ENCODE data around the gene FAM222A. TPM values are rescaled to one million over a fixed set of nuclear protein-coding genes. Genes with fewer than 3 reads are reported as not detected.

Gene FAM222A
- total RNA-seq, 1 experiment from 2014 or later: 2.8 TPM

- H3K9ac ChIP-seq (ENCODE audit: extremely low read depth, insufficient read length, low read length): no peak overlapping the region
- H4K8ac ChIP-seq (replicated peaks; ENCODE audit: insufficient read length, low read depth, low read length): no peak overlapping the region
- no CpG with 5 or more reads among the region's 8 CpGs for WGBS (ENCODE audit: extremely low coverage, insufficient read length, low lambda C conversion rate)
- H3K56ac ChIP-seq (ENCODE audit: insufficient read length, low read depth, low read length): no peak overlapping the region
- TF ChIP-seq, protein P1, sequence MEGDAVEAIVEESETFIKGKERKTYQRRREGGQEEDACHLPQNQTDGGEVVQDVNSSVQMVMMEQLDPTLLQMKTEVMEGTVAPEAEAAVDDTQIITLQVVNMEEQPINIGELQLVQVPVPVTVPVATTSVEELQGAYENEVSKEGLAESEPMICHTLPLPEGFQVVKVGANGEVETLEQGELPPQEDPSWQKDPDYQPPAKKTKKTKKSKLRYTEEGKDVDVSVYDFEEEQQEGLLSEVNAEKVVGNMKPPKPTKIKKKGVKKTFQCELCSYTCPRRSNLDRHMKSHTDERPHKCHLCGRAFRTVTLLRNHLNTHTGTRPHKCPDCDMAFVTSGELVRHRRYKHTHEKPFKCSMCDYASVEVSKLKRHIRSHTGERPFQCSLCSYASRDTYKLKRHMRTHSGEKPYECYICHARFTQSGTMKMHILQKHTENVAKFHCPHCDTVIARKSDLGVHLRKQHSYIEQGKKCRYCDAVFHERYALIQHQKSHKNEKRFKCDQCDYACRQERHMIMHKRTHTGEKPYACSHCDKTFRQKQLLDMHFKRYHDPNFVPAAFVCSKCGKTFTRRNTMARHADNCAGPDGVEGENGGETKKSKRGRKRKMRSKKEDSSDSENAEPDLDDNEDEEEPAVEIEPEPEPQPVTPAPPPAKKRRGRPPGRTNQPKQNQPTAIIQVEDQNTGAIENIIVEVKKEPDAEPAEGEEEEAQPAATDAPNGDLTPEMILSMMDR (conservative IDR thresholded peaks at IDR 0.05): no peak
- H3K4me2 ChIP-seq (ENCODE audit: insufficient read depth, insufficient read length, low read length): no peak overlapping the region
- no peaks in the 10 kb centered on the region; a peak in 3 of 5 replicates for H3K9me3 Mint-ChIP-seq
- no peaks in the 10 kb centered on the region for H3K36me3 Mint-ChIP-seq (ENCODE audit: insufficient read depth in 1 of 3, low read depth in 3 of 3)
- no peak overlapping the region for H2AFZ ChIP-seq (ENCODE audit: low read length)
- H3K27me3 ChIP-seq (ENCODE audit: insufficient read depth, low read length): no peaks in the 10 kb centered on the region
- H3K14ac ChIP-seq (ENCODE audit: insufficient read depth, low read length): no peak overlapping the region
- no peak overlapping the region for H3K18ac ChIP-seq (ENCODE audit: insufficient read length, low read depth, low read length)
- no peaks in the 10 kb centered on the region for H3K9me3 ChIP-seq (ENCODE audit: control insufficient read depth, low read depth, low read length)
- no peaks in the 10 kb centered on the region for H4K20me1 ChIP-seq (ENCODE audit: control insufficient read depth, insufficient read depth, insufficient read length)
- H2BK5ac ChIP-seq (ENCODE audit: insufficient read length, low read length): no peak overlapping the region
- no peak overlapping the region for H2BK15ac ChIP-seq (ENCODE audit: low read depth, low read length)
- no peak overlapping the region for H3K4me3 Mint-ChIP-seq
- no peak overlapping the region for H3K27ac Mint-ChIP-seq
- no peak overlapping the region for H3K27ac ChIP-seq (ENCODE audit: insufficient read length, low read depth, low read length)
- H3K4me1 Mint-ChIP-seq: no peaks in the 10 kb centered on the region
- H3K79me2 ChIP-seq (ENCODE audit: insufficient read depth, low read length): no peaks in the 10 kb centered on the region
- H3K27me3 Mint-ChIP-seq (ENCODE audit: low read depth): no peaks in the 10 kb centered on the region; the same call in 1 of the 2 replicates
- H4K91ac ChIP-seq (ENCODE audit: insufficient read length, low read depth, low read length): no peak overlapping the region
- no peak overlapping the region for H3K23ac ChIP-seq (ENCODE audit: insufficient read length, low read depth, low read length)
- H3K4ac ChIP-seq (ENCODE audit: low read depth, low read length): no peak overlapping the region
- no peak overlapping the region for H3T11ph ChIP-seq (ENCODE audit: low read length)
- H2AK5ac ChIP-seq (ENCODE audit: insufficient read length, low read length): no peak overlapping the region
- no peaks in the 10 kb centered on the region for H3K23me2 ChIP-seq (ENCODE audit: insufficient read length, low read depth, low read length, poor library complexity, severe bottlenecking)
- no peak for DNase-seq
- H2BK20ac ChIP-seq (ENCODE audit: low read depth, low read length, poor library complexity, severe bottlenecking): no peak overlapping the region
- no peaks in the 10 kb centered on the region for H3K79me1 ChIP-seq (ENCODE audit: insufficient read depth, low read depth, low read length, poor library complexity, severe bottlenecking)
- H2BK120ac ChIP-seq (ENCODE audit: low read depth, low read length, poor library complexity, severe bottlenecking): no peak overlapping the region
- no peak overlapping the region for H4K5ac ChIP-seq (ENCODE audit: insufficient read length, low read depth, low read length)
- no peak overlapping the region for H2BK12ac ChIP-seq (ENCODE audit: insufficient read length, low read depth, low read length)
- H3K4me1 ChIP-seq (ENCODE audit: insufficient read depth, low read length): no peaks in the 10 kb centered on the region
Observed at GRCh38 chr12:109744986-109745942, 31.6 kb downstream of the FAM222A start.

Data from H9 (cell line).